Diencephalon (tissue), 1 donor: ENCODE results near the gene ZNF879. TPM values are rescaled to one million over a fixed set of nuclear protein-coding genes. Genes with fewer than 3 reads are reported as not detected.

Source experiments
- total RNA-seq: library from RNA; depleted of rRNA; stranded (reverse); fragments of >200 nt; gene quantifications from one replicate; pipeline ENCODE4 v1.2.3, GENCODE V29; 2014

ZNF879 gene
- total RNA-seq, result 13.1 TPM

DNA sequence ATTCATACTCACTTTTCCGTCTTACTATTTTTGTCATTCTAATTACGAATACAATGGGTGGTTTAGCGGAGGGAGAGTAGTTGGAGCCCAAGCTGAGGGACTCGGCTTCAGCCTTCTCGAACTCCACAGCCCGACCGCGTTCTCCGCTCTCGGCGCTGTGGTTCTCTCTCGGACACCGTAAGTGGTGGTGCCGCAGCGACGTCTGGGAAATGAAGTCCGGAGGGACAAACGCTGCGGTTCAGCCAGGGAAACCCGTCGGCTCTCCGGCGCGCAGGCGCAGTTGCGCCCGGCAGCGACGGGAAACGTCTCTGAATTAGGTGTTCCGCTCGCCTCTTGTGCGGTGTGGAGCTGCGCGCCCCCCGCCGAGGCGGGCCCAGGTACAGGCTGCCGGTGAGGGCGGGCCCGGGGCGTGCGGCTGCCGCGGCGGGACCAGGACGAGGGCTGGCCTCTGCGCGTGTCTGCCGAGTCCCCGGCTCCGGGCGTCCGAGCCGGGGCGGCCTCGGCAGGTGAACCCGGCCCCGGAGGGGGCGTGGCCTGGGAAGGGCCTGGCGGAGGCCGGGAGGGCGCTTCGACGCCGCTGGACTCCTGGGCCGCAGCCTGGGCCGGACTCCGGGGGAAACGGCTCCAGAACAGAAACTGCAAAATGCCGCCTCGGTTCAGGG, at the start of gene ZNF879:
Gene ZNF879 (plus strand): TSS at position 277 of the 662 bp plus-strand sequence. CDS start 1,201 bp downstream, outside the sequence.

DNA sequence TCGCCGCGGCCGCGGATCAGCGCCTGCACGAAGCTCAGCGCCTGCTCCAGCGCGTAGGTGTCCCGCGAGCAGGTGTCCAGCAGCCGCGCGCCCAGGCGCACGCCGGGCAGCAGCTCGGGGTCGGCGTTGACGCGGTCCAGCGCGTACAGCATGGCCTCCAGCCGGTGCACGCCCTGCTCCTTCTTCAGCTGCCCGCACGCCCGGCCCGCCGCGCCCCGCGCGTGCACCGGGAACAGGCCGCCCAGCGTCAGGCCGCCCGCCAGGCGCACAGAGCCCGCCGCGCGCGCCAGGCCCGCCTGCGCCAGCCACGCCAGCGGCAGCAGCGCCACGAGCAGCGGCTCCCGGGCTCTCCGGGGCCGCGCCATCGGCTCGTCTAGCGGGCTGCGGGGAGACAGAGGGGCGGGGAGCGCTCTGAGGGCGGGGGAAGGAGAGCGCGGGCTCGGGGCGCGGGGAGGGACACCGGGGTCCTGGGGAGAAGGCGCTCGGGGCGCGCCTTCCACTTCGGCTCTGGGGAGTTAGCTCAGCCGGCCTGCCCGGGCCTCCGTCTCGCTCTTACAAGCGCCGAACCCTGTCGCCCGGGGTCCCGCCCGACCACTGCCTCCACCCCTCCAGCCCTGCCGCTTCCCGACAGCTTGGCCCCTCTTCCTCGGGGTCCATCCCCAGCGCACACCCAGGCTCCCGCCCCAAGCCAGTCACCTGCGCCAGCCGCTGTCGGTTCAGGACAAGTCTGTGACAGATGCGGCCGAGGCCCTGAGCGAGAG, 28.8 kb upstream of the ZNF879 start, which contains the start of gene GRM6:
Gene GRM6 (minus strand): TSS at position 741 of the 761 bp plus-strand sequence. CDS start 376 bp downstream, at position 365.

DNA sequence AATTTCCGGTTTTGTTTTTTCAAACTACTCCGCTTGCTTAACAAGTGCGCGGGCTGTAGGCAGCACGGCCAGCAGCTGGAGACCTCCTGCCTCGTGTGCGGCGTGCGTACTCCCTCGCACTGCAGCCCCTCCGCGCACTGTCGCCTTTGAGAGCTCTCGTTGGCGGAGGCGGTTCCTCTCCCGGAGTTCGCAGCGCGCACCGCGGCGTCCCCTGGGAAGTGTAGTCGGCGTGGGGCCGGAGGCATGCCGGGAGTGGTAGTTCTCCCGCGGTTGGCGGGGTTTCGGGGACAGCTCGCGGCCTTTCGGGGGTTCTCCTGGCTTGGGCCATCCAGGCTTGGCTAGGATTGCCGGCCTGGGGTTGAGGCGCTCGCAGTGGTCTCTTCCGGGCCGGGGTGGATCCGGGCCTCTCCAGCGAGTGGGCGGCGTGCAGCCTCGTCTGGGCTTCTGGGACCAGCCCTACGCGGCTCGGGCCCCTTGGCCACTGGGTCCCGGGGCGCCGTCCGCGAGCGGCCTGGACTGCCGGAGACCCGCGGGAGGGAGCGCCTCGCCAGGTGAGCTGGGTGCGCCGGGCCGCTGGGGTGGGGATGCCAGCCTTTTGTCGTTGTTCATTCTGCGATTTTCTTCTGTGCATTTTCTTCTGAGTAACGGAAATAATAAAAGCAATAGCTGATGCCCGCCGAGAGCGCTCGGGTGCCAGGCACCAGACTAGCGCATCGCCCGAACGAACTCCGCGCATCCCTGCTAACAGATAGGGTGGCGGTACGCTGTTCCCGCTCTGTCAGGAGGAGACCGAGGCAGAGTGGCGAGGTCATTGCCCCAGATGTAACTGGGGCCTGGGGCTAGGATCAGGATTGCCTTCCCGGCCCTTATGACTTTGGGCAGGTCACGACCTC, 36.8 kb downstream of the ZNF879 start, which contains the start of gene ZNF354C:
Gene ZNF354C (plus strand): TSS at position 258 of the 893 bp plus-strand sequence. CDS start 1,696 bp downstream, outside the sequence.

Other genes starting within 250 kb of the ZNF879 start
- gene ZNF354B, start 163.9 kb upstream of the ZNF879 start, total RNA-seq, result 25.1 TPM
- gene ZFP2, start 127.9 kb upstream of the ZNF879 start, total RNA-seq, result 7.6 TPM
- 10.6 TPM for gene ZNF454, start 82.6 kb upstream of the ZNF879 start, total RNA-seq
- gene GRM6, start 28.5 kb upstream of the ZNF879 start, total RNA-seq, result 0.23 TPM
- 42.2 TPM for gene ZNF354C, start 36.6 kb downstream of the ZNF879 start, total RNA-seq